ENCODE data around the gene PGA5.

Gene PGA5

DNA sequence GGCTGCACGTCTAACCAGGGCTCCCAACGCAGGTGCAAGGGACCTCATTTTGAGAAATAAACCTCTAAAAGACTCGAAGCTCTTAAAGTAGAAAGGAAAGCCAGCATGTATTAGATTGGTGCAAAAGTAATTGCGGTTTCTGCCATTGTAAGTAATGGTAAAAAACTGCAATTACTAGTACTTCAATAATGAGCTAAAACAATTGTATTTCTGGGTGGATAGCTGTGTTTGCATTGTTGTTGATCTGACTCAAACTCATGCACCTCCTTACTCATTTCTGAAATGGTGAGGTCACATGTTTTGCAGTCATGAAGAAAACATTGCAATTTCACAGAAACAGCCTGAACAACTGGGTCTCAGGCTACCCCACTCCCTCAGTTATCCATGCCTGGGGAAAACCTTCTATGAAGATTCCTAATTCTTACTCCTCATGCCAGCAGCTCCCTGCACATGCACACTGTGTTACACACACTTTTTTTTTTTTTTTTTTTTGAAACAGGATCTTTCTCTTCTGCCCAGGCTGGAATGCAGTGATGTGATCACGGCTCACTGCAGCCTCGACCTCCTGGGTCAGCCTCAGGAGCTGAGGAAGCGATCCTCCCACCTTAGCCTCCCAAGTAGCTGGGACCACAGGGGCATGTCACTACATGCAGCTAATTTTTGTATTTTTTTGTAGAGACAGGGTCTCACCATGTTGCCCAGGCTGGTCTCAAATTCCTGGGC lies 29.5 kb downstream of the PGA5 start:
- DNase-seq, result no peak

DNA sequence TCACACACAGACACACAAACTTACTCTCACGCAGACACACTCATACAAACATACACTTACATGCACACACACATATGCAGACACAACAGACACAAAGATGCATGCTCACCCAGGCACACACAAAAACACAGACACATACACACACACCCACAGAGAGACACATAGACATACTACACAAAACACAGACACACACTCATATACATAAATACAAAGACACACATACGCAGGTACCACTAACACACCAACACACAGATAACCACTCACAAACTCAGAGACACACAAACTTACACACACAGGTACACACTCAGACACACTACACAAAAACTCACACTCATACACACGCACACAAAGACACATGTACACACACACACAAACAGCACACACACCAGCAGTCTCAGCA lies 31.8 kb downstream of the PGA5 start:
- no peak for DNase-seq

DNA sequence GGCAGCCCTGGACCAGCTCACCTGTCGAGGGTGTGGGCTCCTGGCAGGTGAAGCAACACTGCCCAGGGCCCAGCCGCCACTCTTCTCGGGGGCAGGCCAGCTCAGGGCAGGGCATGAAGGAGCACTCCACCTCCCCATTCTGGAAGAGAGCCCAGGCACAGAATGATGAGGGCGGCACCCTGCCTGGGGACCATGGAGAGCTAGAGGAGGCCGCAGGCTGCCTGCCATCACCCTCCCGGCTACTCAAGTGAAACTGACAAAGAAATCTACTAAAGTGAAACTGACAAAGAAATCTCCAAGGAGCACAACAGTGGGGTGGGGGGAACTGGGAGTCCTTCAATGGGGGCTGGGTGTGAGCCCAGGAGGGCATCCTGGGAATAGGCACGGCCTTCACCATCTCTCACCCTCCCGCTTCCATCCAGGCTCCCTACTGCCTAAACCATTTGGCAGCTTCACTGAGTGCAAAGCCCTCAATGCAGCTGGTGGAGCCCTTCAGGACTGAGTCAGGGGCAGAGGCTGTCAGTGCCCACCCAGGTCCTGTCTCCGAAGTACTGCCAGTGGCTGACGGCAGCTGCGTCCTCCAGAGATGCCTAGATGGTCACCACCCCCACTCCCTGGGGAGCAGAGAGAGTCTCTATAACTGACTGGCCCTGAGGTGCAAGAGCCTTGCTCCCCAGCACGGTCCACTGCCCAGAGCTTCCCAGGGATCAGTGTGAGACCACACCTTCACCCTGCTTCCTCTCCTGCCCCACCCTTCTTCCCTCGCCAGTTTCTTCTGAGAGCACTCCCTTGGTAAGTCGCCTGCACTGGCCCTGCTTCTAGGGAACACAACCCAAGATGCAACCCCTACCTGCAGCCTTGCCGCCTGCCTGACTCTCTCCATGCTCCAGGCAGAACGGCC lies 32.5 kb downstream of the PGA5 start:
- no peak for DNase-seq

DNA sequence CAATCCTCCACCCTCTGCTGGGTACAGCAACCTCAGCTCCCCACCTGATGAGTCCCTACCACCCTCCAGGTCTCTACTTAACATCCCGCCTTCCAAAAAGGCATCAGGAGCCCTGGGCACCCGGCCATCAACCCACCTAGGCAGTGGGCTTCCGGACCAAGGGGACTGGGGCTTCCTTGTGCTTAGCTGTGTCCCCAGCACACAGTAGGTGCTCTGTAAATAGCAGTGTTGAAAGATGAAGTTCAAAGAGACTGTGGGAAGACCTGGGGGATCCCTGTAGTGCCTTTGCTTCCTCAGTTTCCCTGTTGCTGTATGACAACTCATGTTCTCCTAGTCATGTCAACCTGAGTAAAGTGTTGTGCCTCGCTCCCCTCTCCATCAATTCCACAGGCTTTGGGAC lies 33.1 kb downstream of the PGA5 start:
- no peak for DNase-seq

DNA sequence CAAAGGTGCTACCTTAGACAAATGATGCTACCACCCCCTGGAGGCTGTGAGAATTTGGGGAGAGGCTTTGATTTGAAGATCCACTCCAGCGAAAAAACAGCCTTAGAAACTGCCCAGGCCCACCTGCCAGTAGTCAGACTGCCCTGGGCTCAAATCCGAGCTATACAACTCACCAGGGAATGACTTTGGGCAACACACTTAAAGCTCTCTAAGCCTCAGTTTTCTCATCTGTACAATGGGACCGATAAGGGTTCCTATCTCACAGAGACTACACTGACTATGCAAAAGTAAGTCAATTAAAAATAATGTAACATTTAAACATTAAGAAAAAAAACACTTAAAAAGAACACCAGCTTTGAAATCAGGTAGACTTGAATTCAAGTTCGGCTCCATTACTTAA lies 34.2 kb downstream of the PGA5 start:
- DNase-seq, result no peak

DNA sequence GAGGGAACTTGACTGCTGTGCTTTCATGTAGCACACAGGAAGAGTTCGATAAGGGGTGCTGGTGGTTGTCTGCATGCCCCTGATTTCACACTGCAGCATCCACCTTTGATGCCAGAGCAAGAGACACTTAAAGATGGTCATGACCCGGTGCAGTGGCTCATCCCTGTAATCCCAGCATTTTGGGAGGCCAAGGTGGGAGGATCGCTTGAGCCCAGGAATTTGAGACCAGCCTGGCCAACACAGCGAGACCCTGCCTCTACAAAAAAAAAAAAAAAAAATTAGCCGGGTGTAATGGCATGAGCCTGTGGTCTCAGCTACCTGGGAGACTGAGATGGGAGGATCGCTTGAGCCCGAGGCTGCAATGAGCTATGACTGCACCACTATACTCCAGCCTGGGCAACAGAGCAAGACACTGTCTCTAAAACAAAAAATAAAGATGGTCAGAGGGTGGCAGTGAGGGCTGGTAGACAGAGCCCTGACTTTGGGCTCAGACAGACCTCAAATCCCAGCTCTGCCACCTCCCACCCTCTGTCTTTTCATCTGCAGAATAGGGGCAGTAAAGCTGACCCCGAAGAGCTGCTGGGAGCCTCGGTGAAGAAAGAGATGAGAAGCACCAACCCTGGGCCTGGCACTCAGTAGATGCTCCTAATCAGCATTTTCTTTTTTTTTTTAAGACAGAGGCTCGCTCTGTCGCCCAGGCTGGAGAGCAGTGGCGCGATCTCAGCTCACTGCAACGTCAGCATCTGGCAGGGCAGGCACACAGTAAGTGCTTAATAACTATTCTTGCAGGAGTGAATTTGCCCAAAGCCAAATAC lies 36.4 kb downstream of the PGA5 start:
- no peak for DNase-seq

DNA sequence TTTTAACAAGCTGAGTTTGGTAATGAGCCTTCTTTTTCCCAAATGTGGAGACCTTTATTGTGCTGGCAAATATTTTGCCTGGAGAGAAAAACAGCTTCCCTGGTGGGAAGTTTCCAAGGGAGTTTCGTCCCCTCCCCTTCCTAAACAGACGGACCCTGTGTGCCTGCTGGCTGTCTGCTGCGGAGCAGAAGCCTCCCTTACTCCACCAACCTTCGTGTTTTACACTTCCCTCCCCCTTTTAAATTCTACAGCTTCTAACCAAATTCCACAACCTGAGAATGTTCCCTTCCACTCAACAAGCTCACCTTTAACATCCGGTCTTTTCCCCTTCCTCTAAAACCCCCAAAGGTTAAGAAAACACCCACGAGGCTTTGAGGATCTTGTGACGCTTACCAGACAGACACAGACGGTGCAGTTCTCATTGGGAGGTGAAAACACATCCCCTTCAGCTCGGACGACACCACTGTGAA lies 37.1 kb downstream of the PGA5 start:
- DNase-seq, result no peak

DNA sequence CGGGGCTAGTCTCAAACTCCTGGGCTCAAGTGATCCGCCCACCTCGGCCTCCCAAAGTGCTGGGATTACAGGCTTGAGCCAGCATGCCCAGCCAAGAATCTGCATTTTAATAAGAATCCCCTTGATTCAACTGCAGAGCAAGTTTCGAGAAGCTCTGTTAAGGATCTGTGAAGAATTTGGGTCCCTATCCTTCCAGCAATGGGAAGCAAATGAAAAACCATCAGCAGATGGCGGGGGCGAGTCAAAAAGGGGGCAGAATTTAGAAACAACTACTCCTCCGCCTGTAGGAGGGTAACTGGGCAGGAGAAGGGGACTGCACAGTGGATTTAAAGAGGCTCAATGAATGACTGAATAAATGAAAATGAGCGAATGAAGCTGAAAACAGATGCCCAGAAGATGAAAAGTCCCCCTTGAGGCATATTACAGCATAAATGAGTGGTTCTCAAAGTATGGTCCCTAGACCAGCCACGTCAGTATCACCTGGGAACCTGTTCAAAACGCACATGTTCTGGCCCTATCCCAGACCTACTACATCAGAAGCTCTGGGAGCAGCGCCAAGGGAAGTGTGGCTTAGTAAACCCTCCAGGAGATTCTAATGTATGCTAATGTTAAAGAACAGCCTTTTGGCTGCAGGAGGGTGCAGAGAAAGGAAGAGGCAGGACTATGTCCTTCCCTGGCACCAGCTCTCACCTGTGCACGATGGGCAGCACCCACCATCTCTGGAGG lies 39.1 kb downstream of the PGA5 start:
- DNase-seq, result no peak

DNA sequence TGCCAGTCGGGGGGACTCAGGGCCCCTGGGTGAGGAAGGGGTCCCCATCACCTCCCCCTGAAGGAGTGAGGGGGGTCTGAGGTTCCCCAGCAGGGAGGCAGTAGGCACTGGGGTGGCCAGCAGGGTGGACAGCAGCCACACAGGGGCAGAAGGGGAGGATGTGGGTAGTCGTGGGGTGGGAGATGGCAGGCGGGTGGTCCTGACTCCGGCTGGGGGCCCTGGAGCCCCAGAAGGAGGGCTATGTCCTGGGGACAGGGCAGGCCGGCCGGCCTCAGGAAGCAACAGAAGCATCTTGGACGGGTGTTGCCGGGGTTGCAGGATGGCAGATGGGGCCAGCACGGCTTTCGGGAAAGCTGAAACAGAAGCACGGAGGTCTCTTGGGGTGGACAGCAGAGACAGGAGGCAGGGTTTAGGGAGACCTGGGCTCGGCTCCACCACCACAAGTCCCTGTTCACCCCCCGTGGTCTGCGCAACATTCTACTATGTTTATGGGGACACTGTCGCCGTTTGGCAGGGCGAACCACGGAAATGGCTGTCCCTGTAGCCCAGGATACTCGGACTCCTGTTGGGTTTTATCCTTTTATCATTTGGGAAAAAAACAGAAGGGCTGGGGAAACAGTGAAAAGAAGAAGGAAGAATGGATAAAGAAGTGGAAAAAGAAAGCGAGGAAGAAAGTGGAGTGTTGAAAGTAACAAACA lies 40.1 kb downstream of the PGA5 start:
- DNase-seq, result no peak

DNA sequence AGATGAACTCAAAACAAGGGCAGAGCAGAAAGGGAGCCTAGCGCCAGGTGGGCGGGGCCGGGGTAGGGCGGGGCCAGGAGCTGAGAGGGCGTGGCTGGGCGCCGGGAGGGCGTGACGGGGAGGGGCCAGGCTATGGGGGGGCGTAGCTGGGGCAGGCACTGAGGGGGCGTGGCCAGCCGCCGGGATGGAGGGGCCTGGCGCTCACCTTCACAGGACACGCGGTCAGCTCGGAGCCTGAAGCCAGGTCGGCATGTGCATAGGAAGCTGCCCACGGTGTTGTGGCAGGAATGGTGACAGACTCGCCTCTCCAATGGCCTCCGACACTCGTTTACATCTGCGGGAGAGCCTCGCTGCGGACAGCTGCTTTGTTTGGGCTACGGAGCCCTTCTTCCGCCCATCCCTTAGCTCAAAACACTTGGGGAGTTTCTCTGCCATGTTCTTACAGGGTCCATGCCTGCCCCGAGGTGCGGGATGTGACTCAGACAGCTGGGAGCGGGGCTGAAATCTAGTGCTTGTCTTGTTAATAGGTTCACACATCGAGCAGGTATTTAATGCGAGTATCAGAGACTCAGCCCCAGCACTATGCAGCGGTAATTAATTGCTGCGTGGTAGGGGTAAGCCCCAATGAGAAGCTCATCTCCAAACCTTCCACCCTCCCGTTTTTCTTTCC lies 40.7 kb downstream of the PGA5 start:
- peak in 1 of 2 donors; percentile 22 for DNase-seq

DNA sequence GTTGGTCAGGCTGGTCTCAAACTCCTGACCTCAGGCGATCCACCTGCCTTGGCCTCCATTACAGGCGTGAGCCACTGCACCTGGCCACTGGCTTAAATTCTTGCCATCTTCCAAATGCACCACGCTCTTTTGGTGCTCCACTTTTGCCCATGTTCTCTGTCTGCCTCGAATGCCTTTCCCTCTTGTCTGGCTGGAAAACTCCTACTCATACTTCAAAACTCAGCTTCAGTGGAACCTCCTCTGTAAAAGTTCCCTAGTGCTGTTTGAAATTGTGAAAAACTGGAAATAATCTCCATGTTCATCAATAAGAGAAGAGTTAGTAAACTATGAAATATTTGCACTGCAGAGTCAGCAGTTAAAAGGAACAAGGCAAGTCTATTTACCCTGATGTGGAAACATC lies 42.6 kb downstream of the PGA5 start:
- DNase-seq, result no peak

DNA sequence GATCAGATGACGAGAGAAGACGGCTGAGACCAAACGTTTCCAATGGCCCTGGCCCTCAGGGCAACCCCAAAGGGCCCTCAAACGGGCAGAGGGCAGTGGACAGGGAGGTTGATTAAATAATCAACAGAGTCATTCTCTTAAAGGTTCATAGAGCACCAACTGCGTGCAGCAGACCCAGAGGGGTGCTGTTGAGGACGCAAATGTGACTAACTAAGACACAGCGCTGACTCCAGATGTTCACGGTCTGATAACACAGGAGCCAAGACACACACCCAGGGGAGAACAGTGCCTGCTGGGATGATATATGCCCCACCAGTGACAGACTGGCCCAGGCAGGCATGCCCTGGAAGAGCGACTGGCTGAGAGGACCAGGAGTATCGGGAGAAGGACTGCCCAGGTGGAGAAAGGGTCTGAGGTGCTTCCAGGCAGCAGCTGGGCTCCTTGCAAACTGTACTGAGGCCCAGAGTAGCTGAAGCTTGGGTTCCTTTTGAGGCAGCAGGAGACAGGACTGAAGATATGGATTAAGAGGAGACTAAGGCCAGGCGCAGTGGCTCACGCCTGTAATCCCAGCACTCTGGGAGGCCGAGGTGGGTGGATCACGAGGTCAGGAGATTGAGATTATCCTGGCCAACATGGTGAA lies 46.5 kb downstream of the PGA5 start:
- no peak for DNase-seq

DNA sequence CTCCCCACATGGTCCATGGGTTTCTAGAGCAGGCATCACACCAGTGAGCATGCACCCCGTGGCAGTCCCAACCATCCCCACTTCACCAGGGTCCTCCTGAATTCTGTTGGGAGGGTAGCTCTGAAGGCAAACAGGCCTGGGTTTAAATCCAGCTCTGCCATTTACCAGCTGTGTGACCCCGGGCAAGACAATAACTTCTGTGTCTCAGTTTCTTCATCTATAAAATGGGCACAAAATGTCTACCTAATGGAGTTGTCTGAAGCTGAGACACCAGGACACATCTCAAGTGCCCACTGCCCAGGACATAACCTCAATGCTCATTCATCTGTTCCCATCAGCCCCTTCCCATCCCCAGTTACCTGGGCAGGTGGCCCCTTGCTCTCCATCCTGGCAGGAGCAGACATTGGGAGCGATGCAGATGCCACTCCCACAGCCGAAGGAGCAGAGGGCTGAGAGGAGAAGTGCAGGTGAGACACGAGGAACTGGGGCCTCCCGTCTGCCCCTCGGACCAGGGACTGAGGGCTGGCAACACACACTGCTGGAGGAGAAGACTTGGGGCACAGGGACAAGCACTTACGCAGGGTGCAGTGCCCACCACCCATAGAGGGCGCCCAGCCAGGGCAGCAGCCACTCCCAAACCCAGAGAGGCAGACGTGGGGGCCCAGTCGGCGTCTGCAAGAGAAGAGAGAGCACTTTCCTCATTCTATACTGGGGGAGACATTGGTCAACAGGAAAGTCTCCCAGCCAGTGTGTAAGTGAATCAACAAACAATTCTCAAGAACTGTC lies 50.1 kb downstream of the PGA5 start:
- no peak for DNase-seq

DNA sequence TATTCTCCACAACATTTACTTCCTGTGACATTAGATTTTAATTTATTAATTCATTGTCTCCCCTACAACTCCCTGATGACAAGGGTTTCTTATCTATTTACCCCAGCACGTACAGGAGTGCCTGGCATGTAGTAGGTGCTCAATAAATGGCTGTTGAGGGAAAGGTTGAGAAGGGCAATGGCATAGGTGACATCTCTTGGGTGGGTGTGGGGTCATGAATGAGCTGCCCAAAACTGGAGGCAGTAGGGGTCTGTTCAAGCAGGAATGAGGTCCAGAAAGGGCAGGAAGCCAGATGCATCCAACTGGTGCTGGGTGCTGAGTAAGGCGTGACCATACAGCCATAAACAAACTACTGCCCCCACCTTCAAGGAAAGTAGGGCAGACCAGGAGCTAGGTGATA lies 51.4 kb downstream of the PGA5 start:
- DNase-seq, result no peak

DNA sequence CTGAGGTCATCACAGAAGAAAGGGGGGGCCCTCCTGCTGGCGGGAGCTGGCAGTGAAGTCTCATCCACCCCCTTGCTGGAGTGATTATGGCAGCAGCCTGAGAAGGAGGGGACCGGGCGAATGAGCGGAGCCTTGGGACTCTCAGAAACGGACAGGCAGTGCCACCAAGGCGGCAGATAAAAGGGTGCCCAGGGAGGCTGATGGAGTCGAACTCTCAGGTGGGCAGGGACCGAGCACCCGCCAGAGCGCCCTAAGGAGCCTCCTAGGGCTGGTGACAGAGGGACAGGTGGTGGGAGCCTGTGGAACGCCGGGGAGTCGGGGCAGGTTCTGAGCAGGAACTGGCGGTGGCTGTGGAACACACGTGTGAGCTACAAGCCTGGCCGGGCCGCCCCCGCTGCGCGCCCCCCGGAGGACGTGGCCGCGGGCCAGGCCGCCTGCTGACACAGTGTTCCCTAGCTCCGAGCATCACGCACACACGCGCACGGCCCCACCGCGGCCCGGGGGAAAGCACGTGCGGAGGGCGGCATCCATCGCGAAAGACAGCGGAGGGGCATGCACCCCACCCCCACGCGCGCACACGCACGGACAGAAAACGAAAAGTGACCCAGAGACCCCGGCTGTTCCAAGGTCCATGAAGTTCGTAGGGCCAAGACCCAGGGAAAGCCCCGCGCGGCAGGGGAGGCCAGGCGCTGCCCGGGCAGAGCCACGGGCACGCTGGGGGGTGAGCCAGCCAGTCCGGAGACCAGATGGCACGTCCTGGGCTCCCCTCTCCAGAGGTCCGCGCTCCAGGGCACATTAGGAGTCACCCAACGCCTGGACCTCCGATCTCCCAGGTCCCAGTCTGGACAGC lies 53.1 kb downstream of the PGA5 start:
- DNase-seq, result no peak

DNA sequence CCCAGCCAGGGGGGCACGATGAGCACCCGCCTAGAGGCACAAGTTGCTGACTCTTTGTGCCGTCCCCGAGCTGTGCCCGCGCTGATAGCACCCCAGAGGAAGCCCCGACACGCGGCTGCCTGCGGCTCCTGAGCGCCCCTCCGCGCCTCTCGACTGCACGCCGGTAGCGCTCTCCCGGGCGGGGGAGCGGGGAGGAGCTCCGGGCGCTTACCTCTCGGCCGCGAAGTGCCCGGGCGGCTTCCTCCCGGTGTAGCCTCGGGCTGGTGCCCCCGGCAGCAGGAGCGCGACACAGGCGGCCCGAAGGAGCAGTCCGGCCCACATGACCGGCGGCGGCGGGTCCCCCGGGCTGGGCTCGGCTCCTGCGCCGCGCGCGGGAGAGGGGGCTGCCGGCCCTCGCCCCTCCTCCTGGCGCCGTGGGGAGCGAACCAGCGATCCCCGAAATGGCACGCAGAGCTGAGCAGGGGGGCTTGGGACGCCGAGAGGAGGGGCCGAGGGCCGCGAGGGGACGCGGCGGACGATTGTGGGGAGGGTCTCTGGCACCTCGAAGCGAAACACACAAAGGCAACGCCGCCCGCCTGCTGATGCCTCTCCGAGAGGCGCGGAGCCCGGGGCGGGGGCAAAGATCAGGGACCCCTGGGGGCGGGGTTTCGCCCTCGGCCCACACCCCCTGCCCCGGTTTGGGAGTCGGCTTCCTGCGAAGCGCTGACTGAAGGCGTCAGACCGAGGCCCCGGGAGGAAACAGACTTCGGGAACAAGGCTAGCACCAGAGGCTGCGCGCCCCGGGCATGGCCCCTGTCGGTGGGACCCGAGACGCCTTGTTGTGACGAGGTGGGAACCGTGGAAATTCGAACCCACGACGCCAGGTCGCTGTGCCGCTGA lies 54.0 kb downstream of the PGA5 start, which contains the start of gene VWCE:
VWCE (minus strand) TSS at position 600 of the 879 bp plus-strand sequence; CDS start at position 321, 279 bp downstream.
- DNase-seq, result peak; percentile 39 to 54

DNA sequence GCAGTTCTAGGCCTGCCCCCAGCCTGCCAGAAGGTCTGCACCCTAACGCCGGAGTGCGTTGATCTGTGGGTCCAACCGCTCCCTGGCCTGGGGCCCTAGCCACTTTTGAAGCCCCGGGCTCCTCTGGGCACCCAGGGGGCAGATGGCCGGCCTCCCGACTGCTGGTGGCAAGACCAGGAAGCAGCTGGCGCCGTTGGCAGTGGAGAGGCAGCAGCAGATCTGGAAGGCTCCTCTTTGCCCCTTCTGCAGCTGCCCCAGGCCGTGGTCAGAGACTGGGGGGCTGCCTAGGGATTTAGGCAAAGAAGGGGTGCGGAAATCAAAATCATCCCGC lies 54.6 kb downstream of the PGA5 start:
- no peak for DNase-seq

DNA sequence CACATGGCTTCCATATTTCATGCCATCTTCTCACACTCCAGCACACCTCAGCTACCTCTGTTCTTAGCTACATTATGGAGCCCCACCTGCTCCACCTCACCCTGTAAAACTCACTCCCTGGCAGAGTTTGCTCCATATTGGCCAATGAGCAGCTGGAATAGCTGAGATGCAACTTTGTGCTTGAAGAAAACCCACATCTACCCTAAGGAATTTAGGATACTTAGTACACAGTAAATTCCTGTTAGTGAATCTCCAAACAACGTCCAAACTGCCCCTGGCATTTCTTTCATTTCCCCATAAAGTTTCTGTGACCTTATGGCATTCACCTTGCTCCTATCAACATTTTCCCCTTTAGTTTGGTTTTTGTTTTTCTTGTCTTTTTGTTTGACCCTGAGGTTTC lies 56.4 kb downstream of the PGA5 start:
- DNase-seq, result no peak
